ENCODE results near the gene PAPOLA. TPM values are rescaled to one million over a fixed set of nuclear protein-coding genes. Genes with fewer than 3 reads are reported as not detected.

Gene PAPOLA
- total RNA-seq, 1 experiment from 2014 or later: 125 TPM

GRCh38 chr14:96559571-96559970, 57.4 kb downstream of the PAPOLA start:
- POLR2A ChIA-PET: no interaction called here
- Histone ChIP-seq H3K27ac (ENCODE audit: low read length) (no peak overlapping the region), H3K36me3 (ENCODE audit: control insufficient read depth, insufficient read depth, low read length) (peaks cover 42% of the 10 kb centered on the region), H3K4me1 (ENCODE audit: control insufficient read depth, insufficient read depth, low read length) (no peaks in the 10 kb centered on the region), H3K4me3 (ENCODE audit: low read depth in 2 of 2, low read length in 2 of 2) (no peak overlapping the region), H3K27me3 (ENCODE audit: control insufficient read depth, insufficient read depth, low read length) (no peaks in the 10 kb centered on the region), H3K9me3 (ENCODE audit: control insufficient read depth, insufficient read depth, low read depth, low read length) (no peaks in the 10 kb centered on the region)
- TF ChIP-seq TCF7L2 (IDR thresholded peaks at IDR 0.05; ENCODE audit: low read depth, low read length) (no peak), REST (IDR thresholded peaks at IDR 0.05; ENCODE audit: insufficient read depth in 1 of 2, low read depth in 2 of 2, low read length in 1 of 2) (no peak), CTCF (IDR thresholded peaks at IDR 0.05) (no peak), POLR2AphosphoS5 (IDR thresholded peaks at IDR 0.05; ENCODE audit: low read depth, low read length) (no peak), SIN3A (IDR thresholded peaks at IDR 0.05; ENCODE audit: borderline replicate concordance, insufficient read depth, low read depth, low read length) (no peak)
- no peak for ATAC-seq
- intact Hi-C loops (cut with micrococcal nuclease; ENCODE audit: unreplicated experiment) (no loop called here), in situ Hi-C loops (cut with HindIII; ENCODE audit: low pct_unique_long_range_greater_than_20kb, low sequenced_read_pairs) (no loop called here)
- CTCF ChIA-PET: no interaction called here
- BruUV-seq (replicated peaks): no TSS peak
- no peak for DNase-seq (ENCODE audit: low read depth, low spot score)

GRCh38 chr14:96564389-96564788, 62.2 kb downstream of the PAPOLA start:
- intact Hi-C loops (cut with micrococcal nuclease; ENCODE audit: unreplicated experiment) (no loop called here), in situ Hi-C loops (cut with HindIII; ENCODE audit: low pct_unique_long_range_greater_than_20kb, low sequenced_read_pairs) (no loop called here)
- DNase-seq (ENCODE audit: low read depth, low spot score) (no peak), ATAC-seq (no peak)
- peaks cover 18% of the 10 kb centered on the region for H3K36me3 ChIP-seq (ENCODE audit: control insufficient read depth, insufficient read depth, low read length)
- H3K27ac ChIP-seq (ENCODE audit: low read length): no peak overlapping the region
- ChIA-PET CTCF (interaction anchor here (0.7 kb wide), 1 partner anchor 177 kb away, joined by 4 read pairs; no protein-coding TSS in a partner anchor), POLR2A (no interaction called here)
- no peaks in the 10 kb centered on the region for H3K9me3 ChIP-seq (ENCODE audit: control insufficient read depth, insufficient read depth, low read depth, low read length)
- BruUV-seq (replicated peaks): no TSS peak
- TF ChIP-seq POLR2AphosphoS5 (IDR thresholded peaks at IDR 0.05; ENCODE audit: low read depth, low read length): no peak
- TF ChIP-seq SIN3A (IDR thresholded peaks at IDR 0.05; ENCODE audit: borderline replicate concordance, insufficient read depth, low read depth, low read length): no peak
- TF ChIP-seq CTCF (IDR thresholded peaks at IDR 0.05): no peak
- no peak for TF ChIP-seq TCF7L2 (IDR thresholded peaks at IDR 0.05; ENCODE audit: low read depth, low read length)
- TF ChIP-seq REST (IDR thresholded peaks at IDR 0.05; ENCODE audit: insufficient read depth in 1 of 2, low read depth in 2 of 2, low read length in 1 of 2): no peak
- no peaks in the 10 kb centered on the region for H3K27me3 ChIP-seq (ENCODE audit: control insufficient read depth, insufficient read depth, low read length)
- no peak overlapping the region for H3K4me3 ChIP-seq (ENCODE audit: low read depth in 2 of 2, low read length in 2 of 2)
- H3K4me1 ChIP-seq (ENCODE audit: control insufficient read depth, insufficient read depth, low read length): no peaks in the 10 kb centered on the region

All from Panc1 (cell line).